Right ventricle myocardium superior (tissue), 1 donor: ENCODE data around the gene KRTAP21-1. TPM values are rescaled to one million over a fixed set of nuclear protein-coding genes. Genes with fewer than 3 reads are reported as not detected.
"Not testable (repeated sequence)": the region's sequence is repeated elsewhere in the genome, so short reads cannot be mapped to it uniquely, and the experiment has no call there.

Experiments
- ATAC-seq: fragments of 200-7000 bp; cut with Tn5 transposase; one replicate; pipeline ENCODE4 v1.9.1; 2020; ENCODE audit warnings: mild to moderate bottlenecking; ENCODE audit not compliant: poor library complexity
- DNase-seq: peaks from one replicate; pipeline ENCODE4 v3.0.0-alpha.2; 2020
- intact Hi-C: fragments of 100-400 bp; cut with DNase I; formaldehyde crosslinking; loops from one replicate; pipeline ENCODE4 v1.11.2; 2022
- long read RNA-seq: library from polyadenylated mRNA; unstranded; transcript quantifications from one replicate; pipeline ENCODE4 v2.0.0, GENCODE V29; 2021
- total RNA-seq: library from RNA; stranded (reverse); fragmentation: NEBNext Ultra II Directional; extraction: Animal tissue kit (Norgen Biotek cat#: 25700); gene quantifications from one replicate; pipeline ENCODE4 v1.2.1, GENCODE V29; 2021
- donor health status: DM: no; HTN: yes; CAD: no; lungs with severe emphysema.

KRTAP21-1 gene
- not detected for total RNA-seq
- long read RNA-seq: 0 reads

- intact Hi-C loops, DNase-seq, ATAC-seq: not testable (repeated sequence)
These were observed at the start of gene KRTAP21-1 for GRCh38 chr21:30755328-30755727. KRTAP21-1 (minus strand) TSS chr21:30755428; CDS start chr21:30755378, 50 bp downstream.

- intact Hi-C loops: no loop called here
- DNase-seq (no peak), ATAC-seq (no peak)
These were observed 45.4 kb upstream of the KRTAP21-1 start for GRCh38 chr21:30800605-30801004.

- intact Hi-C loops: no loop called here
- DNase-seq (no peak), ATAC-seq (no peak)
These were observed 38.5 kb upstream of the KRTAP21-1 start for GRCh38 chr21:30793581-30794314.

GRCh38 chr21:30779249-30779648 lies 24.0 kb upstream of the KRTAP21-1 start:
- no peak for DNase-seq
- intact Hi-C loops: no loop called here
- ATAC-seq: no peak

- ATAC-seq (no peak), DNase-seq (no peak)
- intact Hi-C loops: no loop called here
These were observed 14.7 kb upstream of the KRTAP21-1 start for GRCh38 chr21:30769724-30770431.

- no peak for DNase-seq
- intact Hi-C loops: no loop called here
- ATAC-seq: no peak
These were observed 5.5 kb upstream of the KRTAP21-1 start for GRCh38 chr21:30760776-30761175.

- intact Hi-C loops: no loop called here
- ATAC-seq: no peak
These were observed 3.1 kb upstream of the KRTAP21-1 start for GRCh38 chr21:30758306-30758705.

GRCh38 chr21:30747159-30747558 lies 8.1 kb downstream of the KRTAP21-1 start, which contains the start of gene KRTAP21-2:
KRTAP21-2 (minus strand) TSS chr21:30747259; CDS start chr21:30747202, 57 bp downstream.
- ATAC-seq (no peak), DNase-seq (no peak)
- intact Hi-C loops: no loop called here

More at GRCh38 chr21:30758306-30758705, 3.1 kb upstream of the KRTAP21-1 start:
- DNase-seq: no peak

GRCh38 chr21:30740462-30740861 lies 14.8 kb downstream of the KRTAP21-1 start:
- ATAC-seq: no peak
- no peak for DNase-seq
- intact Hi-C loops: no loop called here

GRCh38 chr21:30733026-30733425 lies 22.2 kb downstream of the KRTAP21-1 start:
- ATAC-seq: no peak
- DNase-seq: no peak
- intact Hi-C loops: loop anchor here (10.0 kb wide), 1 partner anchor 288 kb away; the partner anchor contains the start of gene KRTAP15-1

- intact Hi-C loops: no loop called here
- no peak for DNase-seq
- ATAC-seq: no peak
These were observed 28.5 kb downstream of the KRTAP21-1 start for GRCh38 chr21:30726726-30727125.

- no peak for DNase-seq
- intact Hi-C loops: no loop called here
- no peak for ATAC-seq
These were observed 35.8 kb downstream of the KRTAP21-1 start for GRCh38 chr21:30719401-30719800.

GRCh38 chr21:30718239-30718909 lies 36.9 kb downstream of the KRTAP21-1 start, which contains the start of gene KRTAP21-3:
KRTAP21-3 (minus strand) TSS chr21:30718777; CDS start chr21:30718759, 18 bp downstream.
- no peak for ATAC-seq
- intact Hi-C loops: no loop called here
- DNase-seq: no peak

- DNase-seq (no peak), ATAC-seq (no peak)
These were observed 38.1 kb downstream of the KRTAP21-1 start for GRCh38 chr21:30717105-30717504.

GRCh38 chr21:30714946-30715345 lies 40.3 kb downstream of the KRTAP21-1 start:
- intact Hi-C loops: no loop called here
- DNase-seq: no peak
- no peak for ATAC-seq

More at GRCh38 chr21:30717105-30717504, 38.1 kb downstream of the KRTAP21-1 start:
- intact Hi-C loops: no loop called here

GRCh38 chr21:30714456-30714855 lies 40.8 kb downstream of the KRTAP21-1 start:
- ATAC-seq: no peak
- intact Hi-C loops: no loop called here

GRCh38 chr21:30713766-30714165 lies 41.5 kb downstream of the KRTAP21-1 start:
- ATAC-seq (no peak), DNase-seq (no peak)
- intact Hi-C loops: no loop called here

More at GRCh38 chr21:30714456-30714855, 40.8 kb downstream of the KRTAP21-1 start:
- DNase-seq: no peak

- DNase-seq: no peak
- intact Hi-C loops: no loop called here
- no peak for ATAC-seq
These were observed 44.7 kb downstream of the KRTAP21-1 start for GRCh38 chr21:30710499-30710898.

- DNase-seq (no peak), ATAC-seq (no peak)
- intact Hi-C loops: no loop called here
These were observed 47.8 kb downstream of the KRTAP21-1 start for GRCh38 chr21:30707409-30707808.
